NCI-H524 treated with DMSO at 0.1 percent for 48 hours (cell line): Measurements from ENCODE around the gene PBX1.
A peak's percentile ranks its signal among the peaks of the same experiment; 100 is the strongest.

ENCODE experiments used
- DNase-seq: peaks from one replicate; lab custom pipeline; 2025; lab: John Stamatoyannopoulos, UW

PBX1 gene

DNA sequence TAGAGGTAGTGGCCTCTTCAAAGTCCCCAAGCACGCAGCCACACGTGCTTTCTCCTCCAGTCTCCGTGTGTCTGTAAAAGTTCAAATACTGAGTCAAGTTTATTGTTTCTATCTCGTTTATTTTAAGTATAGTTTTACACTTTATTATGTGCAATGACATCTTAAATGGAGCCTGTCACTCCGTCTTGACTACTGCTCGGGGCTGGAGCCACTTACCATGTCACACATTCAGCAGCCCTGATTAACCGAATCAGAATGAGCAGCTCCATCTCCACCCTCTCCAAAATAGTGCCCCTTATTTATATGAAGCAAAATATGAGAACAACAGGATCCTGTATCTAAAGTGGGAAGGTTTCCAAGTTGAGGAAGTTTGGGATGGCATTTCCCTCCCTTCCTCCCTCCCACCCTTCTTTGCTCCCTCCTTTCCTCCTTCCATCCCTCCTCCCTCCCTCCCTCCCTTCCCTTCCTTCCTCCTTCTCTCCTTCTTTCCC is 201.0 kb downstream of the PBX1 start:
- no peak for DNase-seq

DNA sequence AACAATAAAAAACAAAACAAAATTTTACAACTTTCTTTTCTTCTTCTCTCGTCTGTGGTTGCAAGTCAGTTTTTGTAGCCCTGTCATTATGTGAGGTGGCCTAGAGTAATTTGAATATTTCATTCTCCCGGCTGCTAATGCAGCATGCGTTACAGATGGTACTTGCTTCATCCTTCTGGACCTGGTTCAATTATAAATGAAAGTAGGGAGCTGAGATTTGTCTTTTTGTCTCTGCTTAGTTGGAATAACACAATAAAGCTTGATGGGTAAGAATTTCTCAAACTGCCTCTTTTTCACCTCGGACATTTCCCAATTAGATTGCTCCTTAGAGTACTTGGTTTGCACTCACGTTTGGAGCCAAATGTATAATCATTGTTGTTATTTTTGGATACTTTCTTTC is 201.6 kb downstream of the PBX1 start:
- no peak for DNase-seq

DNA sequence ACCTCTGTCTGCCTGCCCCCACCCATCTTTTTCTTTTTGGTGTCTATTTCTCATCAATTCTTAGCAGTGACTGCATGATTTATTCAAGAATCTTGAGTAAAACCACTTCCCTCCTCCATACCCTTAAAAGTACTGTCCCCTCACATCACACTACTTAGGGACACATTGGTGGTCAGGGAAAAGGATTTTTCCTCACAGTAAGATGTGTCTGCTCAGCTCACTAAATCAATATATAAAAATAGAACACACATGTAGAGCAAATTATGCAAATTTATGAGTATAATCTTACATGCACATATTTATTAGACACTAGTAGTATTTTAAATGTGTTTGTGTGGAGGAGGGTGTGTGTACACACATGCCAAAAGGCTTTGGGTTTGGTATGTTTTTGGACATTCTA is 202.0 kb downstream of the PBX1 start:
- DNase-seq = no peak

DNA sequence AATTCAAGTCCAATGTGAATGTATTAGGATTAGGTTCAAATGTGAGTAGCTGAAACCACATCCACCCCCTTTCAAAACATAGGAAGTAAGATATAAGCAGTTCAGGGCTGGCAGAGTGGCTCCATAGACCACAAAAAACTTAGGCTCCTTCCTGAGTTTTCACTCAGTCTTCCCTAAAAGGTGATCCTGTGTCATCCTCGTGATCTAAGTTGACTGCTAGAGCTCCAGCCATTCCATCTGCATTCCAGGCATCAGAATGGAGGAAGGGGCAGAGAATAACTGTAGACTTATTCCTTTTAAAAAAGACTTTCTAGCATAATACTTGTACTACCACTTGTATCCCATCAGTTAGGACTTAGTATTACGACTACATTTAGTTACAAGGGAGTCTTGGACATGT is 204.1 kb downstream of the PBX1 start:
- DNase-seq = no peak

DNA sequence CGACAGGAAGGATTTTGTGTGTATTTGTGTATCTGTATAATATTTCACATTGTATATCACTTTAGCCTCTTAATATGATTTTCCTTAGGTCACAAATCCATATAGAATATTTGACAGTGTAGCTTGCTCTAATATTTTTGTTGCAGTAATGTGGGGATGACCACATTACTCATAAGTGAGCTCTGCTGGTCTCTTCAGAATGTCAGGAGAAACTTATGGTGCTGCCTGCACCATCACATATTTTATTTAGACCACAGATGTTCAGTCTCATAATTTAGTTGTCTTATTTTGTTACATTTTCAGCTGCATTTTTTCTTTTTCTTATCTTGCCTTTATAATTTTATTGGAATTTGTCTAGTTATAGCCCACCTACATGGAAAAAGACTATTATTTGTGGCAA is 205.3 kb downstream of the PBX1 start:
- DNase-seq = no peak

DNA sequence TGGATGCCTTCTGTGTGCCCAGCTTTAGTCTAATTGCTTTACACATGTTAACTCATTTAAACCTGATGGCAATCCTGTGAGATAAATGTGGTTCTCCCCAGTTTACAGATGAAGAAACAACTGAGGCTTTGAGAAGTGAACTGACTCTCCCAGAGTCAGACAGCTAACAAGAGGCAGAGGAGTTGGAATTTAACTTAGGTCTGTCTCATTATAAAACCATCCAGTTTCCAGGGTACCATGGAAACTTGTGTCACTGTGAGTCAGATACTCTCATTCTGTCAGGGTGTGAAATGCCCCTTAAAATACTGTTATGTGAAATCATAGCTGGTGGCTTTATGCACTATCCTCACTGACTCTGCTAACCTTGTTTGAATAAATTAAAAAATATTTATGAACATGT is 206.6 kb downstream of the PBX1 start:
- DNase-seq = no peak

DNA sequence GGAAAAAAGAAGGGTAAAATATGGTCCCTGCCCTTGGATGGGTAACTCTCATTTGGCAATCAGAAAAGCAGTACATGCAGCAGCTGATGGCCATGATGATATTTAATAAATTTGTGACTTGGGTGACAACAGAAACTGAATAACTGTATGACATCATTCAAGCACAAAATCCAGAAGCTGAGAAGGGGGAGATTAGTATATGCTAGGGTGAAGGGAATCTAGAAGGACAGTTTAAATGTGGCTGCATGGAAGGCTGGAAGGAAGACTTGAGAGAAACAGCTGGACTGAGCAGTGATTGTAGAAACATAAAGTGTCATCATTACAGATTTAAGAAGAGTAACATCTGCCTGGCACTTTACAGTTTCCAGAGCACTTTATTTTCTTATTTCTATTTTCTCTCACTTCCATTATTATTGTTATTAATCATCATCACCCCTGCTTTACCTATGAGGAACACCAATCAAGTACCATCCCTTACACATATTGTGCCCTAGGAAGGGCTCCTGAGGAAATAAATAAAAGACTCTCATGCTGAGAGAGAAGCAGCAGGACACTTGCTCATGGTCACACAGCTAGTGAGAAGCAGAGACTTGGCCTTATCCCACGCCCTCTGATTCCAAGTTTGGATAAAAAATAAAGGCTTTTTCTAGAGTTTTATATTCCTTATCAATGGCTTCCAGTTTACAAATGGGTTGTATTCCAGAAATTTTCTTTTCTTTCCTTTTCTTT is 207.2 kb downstream of the PBX1 start:
- no peak for DNase-seq

DNA sequence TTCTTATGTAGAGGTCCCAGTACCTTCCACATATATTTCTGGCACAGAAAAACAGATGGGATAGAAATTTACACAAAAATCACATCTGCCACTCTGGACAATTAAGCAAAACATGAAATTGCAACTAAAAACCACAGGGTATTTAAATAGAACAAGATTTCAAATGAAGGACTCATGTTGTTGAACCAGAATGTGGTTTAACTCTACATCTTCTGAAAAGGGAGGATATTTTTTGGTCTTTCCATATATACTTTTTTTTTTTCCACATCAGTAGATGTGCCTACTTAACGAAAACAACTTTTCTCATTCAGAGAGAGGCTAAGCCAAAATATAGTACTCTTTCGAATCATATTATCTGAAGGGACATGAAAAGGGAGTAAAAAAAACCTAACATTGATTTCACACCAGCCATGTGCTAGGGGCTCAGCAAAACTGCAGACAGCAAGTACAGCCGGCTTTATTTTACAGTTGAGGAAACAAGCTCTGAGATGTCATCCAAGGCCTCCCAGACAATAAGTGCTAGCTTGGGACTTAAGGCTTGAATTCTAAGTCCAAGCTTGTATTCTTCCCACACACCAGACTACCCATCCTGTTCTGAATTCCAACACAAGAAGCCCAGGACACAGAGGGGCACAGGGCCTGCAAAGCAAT is 208.9 kb downstream of the PBX1 start:
- DNase-seq = no peak

DNA sequence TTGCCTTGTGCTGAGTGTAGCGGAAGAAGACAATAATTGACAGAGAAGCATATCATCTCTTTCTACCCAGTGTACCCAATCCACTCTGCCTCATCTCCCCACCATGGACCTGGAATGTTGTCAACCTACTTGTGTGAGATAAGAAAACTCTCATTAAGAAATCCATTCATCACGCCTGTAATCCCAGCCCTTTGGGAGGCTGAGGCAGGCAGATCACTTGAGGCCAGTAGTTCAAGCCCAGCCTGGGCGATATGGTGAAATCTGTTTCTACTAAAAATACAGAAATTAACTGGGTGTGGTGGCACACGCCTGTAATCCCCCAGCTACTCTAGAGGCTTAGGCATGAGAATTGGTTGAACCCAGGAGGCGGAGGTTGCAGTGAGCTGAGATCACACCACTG is 209.6 kb downstream of the PBX1 start:
- DNase-seq = no peak

DNA sequence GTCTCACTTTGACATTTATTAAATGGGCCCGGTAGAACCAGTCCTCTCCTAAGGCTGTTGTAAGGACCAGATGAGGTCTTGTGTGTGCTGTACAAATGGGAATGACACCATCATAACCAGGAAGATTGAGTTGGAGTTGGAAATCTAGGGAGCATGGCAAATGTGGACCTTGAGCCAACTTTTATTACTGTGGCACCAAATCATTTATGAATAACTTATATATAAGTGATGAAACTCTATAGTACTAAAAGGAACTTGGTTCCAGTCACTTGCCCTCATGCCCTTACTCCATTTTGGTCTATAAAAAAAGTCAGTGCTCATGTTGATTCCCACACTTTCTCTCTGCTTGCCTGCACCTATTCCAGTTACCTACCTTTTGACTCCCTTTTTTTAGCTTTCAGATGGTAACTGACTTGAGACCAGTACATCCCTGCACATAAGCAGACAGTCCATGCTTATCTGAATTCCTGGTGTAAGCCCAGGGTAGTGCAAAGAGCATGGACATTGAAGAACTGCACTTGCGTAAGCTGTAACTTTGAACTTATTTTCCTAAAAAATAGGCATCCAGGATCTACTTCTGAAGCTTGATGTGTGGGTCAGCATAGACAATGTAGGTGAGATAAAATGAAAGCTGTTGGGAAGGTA is 210.6 kb downstream of the PBX1 start:
- no peak for DNase-seq

DNA sequence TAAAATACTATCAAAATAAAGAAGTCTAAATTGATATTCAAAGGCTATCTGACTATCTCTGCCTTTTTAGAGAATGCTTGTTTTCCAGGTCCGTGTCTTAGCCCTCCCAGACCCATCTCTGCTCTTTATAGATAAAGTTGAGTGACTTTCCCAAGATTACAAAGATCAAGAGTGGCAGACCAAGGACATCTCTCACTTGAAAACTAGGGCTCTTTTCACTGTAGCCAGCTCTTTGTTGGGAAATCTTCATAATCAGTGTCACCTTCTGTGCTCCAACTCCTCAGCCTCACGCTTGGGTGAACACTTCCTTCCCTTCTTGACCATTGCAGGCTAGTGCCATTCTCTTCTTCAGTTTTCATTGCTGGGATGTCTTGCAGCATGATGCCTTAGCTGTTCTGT is 211.1 kb downstream of the PBX1 start:
- DNase-seq = no peak

DNA sequence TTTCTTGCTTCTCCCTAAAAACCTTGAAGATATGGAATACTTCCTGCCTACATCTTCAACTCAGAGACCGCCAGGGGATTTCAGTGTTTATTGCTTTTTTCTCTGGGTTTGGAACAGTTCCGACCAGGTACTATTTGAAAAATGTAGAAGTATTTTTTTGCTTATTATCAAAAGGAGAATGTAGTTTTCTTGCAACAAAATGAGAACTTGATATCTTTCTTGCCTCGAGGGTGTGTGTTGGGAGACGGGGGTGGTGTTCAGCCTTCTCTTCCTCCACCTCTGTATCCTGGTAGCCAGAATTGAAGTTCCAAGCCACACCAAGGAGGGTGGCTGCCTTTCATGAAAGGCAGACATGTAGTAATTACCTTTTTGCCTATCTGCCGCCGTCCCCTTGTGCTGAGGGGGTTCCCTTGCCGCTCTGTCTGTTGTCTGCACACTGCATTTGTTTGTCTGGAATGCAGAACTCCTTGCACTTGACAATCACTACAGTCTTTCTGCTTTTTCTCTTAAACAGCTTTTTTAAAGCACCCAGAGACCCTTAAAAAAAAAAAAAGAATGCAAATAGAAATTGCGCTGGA is 212.1 kb downstream of the PBX1 start:
- DNase-seq = no peak

DNA sequence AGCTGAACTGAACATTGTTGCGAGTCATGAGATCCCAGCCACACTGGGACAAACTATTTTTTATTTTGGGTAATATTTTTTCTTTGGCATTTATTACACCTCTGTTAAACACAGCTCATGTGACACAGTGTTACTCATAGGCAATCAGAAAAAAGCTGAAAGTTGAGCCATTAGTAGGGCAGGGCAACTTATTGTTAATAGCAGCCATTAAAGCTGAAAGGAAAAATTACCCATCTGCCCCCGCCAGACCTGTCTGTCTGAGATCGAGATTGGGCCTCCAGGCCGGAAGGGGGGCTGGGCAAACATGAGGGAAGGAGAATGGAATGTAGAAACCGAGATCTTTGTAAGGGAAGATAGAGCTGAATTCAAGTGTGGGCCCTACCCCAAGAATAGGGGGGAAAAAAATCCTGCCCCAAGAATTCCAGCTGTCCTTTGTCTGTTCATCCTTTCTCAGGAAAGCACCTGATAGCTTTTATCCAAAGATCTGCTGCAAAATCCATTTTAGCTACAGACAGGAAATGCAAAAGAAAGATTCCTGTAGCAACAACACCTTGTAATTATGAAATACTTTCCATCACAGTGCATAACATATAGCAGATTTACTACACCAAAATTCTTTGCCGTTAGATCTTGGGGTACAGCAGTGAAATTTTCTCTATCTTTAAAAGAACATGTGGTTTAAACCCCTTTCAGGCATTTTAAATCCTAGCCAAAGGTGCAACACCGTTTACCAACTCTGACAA is 212.8 kb downstream of the PBX1 start:
- no peak for DNase-seq

DNA sequence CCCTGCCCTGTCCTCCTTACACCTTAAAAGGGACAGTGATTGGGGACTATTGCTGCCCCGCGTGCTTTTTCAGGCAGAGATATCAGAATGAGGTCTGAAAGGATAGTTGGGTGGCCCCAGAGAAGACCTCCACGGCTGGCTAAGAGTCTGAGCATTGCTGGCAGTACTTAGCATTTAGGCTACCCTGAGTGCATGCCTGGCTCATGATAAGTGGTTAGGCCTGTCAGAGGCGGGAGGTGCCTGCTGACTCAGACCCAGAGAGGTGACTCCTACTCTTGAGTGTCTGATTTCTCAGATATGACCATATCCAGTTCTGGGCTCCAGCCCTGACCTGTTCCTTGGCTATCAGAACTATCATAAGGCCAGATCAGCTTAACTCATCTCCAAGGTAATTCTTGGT is 213.7 kb downstream of the PBX1 start:
- no peak for DNase-seq

DNA sequence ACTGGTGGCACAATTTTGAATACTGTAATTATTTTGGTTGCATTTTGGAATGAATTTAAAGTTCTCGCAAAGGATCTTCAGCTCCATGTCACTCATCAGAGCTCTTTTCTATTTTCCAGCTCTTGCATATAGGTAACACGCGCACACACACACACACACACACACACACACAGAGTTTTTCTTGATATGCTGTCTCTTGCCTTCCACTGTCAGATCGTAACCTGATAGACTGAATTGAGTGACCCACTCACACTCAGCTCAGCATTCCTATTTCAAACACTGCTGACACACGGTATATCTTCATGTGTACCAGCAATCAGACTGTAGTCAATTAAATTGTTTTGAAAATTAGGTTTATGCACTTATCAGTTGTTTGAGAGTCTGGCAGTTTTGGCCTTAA is 214.1 kb downstream of the PBX1 start:
- DNase-seq = no peak

DNA sequence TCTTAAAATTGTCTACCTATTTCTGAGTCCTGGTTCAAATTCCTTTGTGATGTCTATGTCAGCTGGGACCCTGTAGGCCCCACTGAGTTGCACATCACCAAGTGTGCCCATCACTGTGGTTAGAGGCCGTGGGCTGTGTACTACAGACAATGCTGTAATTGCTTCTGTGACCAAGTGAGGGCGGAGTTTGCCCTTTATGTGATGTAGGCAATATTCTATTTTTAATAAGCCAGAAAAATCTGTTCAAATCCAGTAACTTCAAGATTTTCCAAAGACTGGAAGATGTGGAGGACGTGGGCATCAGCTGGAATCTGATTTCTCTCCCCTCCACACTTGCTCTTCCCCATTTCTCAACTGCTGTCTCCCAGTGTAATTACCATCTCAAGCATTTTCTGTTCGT is 215.4 kb downstream of the PBX1 start:
- no peak for DNase-seq

DNA sequence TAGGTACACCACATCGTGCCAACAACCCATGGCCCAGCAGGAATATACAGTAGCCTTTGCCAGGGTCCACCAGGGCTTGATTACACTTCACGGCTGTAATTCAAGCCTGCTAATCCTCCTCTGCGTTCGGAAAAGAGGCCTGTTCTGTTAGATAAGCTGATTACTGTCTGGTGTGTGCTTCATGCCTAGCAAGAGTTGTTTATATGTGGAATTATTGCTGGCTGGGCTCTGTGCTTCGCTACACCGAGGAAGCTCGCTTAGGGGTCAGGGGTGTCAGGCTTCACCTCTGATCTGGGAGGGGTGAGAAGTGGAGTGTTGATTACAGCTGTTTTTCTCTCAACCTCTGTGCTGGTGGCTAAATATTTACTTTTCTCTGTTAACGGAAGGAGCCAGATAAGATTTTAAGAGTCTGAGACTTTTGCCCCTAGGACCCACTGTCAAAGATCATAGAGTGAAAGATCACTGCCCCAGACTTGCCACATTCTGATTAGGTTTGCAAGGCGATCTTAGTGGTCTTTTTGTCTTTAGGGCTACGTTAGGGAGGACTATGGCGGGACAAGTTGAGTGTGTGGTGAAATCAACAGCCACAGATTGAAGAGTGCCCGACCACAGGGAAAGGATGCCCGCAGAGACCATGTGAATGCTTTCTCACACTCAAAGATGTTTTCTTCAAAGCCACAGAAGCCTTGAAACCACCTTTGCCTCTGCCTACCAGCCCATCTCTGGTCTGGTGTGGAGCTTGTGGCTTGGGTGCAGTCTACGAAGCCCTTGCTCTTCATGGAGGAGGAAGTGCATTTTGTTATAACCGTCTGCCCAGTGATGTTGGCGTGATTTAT is 216.1 kb downstream of the PBX1 start:
- peak; percentile 92 for DNase-seq

DNA sequence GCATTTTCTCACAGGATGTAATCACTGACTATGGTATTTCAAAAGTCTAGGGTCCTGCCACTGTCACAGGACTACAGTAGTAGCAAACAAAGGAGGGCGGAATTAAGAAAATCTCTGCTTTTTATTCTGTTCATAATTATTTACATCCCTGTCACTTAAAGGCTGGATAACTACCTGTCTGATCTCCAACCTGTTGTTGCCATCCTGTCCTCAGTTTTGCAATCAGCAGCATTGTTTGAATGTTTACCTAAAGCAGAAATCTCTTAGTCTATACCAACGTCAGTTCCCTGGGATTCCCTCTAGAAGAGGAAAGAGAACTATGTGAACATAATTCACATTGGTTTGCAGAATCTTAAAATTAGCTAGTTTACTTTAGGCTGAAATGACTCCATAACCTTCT is 218.5 kb downstream of the PBX1 start:
- no peak for DNase-seq

DNA sequence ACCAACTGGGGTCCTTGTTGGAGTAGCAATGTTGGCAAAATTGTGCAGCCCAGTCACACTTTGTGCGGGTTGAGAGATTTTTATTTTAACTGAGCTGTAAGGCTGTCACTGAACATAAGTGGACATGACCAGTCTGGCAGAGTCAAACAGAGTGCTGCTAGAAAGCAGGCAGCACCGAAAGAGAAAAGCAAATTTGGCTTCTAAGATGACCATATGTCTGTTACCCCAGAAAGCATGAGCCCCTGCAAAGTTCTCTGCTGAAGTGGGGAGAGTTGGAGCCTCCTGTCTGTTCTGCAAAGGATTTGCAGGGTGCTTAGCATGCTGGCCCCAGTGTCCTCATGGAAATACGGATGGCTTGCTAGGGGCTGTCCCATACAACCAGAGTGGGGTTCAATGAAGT is 220.4 kb downstream of the PBX1 start:
- no peak for DNase-seq

DNA sequence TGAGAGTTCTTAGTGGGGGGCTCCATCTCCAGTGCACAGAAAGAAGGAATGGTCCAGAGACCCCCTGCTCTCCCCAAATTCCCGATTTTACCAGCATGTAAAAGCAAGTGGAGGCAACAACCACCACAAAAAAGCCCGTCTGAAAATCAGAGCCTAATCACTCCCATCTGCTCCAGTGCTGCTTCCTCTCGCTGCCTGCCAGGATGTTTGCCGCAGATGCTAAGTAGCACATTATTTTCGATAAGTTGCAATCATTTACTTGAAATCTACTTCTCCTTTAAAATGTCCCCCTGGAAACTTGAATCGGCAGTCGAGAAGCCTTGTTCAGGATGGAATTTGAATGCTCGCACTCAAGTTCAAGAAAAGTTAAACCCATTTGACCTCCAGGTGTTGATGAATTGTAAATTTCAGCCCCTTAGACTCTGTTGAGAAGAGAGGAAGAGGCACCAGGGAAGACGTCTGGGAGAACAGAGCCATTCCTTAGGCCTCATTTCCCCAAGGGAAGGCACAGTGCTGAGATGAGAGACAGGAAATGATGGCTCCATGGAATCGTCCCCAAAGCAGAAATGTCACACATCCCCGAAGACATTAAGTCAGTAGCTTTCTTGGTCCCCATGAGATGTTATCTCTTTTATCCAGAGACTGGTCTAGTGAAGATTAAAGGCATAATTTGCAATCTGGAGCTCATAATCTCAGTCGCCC is 221.3 kb downstream of the PBX1 start:
- no peak for DNase-seq

DNA sequence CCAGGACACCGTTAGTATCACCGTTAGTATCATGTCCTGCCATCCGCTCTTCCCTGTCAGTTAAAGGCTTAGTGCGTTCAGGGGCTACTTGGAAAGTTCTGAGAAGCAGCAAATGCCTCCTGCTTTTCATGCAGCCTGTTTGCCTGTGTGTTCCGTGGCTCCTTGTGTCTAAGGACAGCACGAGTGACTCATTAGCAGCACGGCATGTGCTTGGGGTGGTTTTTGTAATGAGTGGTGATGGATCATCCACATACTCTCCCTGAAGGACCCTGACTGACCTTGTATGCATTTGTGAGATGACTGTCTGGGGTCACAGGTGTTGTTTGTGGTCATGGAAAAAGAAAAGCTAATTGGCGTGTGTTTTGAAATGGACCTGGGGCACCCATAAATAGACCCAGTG is 221.9 kb downstream of the PBX1 start:
- DNase-seq = no peak
